ENCODE measurements around the gene BBS7.
A peak's percentile ranks its signal among the peaks of the same experiment; 100 is the strongest.

DNA sequence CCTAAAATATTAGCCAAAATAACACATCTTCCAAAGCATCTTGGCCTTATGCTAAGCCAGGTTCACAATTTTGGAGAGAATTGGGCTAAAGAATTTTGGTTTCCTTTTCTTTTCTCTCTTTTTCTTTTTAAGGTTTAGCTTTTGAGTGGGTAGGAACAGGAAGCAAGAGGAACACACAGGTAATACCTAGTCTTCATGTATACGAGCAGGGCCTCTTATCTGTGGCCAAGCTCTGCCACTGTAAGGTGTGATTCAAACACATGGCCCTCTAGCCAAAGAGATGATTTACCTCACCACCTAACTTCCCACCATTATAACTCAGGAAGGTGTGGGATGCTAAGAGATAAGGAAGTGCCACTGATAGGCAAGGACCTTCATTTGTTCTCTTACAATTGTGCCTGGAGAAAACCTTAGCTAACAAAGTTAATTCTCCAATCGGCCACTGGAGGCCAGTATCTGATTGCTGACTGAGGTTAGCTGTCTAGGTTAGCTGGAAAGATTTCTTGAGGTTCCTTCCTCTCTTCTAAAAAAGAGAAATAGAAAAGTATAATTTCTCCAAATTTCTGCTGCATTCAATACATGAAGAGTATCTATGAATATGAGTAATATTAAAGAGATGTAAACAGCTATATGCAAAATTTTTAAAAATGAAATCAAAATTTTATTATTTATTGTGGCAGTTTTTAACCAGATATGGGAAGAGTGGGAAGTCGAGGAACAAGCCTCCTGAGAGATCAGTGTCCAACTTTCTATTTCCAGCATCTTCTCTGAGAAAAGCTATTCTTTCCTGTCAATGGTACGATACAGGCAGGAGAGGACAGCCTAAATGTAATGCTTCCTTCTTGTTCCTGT, 30.1 kb upstream of the BBS7 start:
- TF ChIP-seq POLR2A (IDR thresholded peaks at IDR 0.05) = no peak
- TF ChIP-seq, protein P1, sequence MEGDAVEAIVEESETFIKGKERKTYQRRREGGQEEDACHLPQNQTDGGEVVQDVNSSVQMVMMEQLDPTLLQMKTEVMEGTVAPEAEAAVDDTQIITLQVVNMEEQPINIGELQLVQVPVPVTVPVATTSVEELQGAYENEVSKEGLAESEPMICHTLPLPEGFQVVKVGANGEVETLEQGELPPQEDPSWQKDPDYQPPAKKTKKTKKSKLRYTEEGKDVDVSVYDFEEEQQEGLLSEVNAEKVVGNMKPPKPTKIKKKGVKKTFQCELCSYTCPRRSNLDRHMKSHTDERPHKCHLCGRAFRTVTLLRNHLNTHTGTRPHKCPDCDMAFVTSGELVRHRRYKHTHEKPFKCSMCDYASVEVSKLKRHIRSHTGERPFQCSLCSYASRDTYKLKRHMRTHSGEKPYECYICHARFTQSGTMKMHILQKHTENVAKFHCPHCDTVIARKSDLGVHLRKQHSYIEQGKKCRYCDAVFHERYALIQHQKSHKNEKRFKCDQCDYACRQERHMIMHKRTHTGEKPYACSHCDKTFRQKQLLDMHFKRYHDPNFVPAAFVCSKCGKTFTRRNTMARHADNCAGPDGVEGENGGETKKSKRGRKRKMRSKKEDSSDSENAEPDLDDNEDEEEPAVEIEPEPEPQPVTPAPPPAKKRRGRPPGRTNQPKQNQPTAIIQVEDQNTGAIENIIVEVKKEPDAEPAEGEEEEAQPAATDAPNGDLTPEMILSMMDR (IDR thresholded peaks at IDR 0.05) = peak; percentile 48 to 62 (median 61)

Measured in testis (tissue), 2 donors.